ENCODE data around the gene IL23R.

DNA sequence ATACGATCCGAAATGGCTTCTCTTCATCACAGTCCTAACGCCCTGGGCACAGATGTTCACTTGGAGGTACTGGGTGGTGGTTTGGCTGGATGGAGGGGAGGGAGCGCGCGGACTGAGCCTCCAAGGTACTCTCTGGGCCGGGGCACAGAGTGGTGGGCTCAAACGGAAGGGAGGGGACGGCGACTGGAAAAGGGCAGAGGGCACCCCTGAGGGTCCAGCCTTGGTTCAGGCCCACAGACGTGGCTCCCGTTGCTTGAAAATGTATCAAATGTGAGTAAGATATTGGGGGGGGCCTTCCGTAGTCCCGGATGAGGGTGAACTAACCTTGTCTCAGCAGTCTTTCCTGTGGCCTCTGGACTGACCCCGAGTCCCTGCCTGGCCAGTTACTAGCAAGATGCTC, 141.9 kb downstream of the IL23R start:
- TF ChIP-seq, protein P1, sequence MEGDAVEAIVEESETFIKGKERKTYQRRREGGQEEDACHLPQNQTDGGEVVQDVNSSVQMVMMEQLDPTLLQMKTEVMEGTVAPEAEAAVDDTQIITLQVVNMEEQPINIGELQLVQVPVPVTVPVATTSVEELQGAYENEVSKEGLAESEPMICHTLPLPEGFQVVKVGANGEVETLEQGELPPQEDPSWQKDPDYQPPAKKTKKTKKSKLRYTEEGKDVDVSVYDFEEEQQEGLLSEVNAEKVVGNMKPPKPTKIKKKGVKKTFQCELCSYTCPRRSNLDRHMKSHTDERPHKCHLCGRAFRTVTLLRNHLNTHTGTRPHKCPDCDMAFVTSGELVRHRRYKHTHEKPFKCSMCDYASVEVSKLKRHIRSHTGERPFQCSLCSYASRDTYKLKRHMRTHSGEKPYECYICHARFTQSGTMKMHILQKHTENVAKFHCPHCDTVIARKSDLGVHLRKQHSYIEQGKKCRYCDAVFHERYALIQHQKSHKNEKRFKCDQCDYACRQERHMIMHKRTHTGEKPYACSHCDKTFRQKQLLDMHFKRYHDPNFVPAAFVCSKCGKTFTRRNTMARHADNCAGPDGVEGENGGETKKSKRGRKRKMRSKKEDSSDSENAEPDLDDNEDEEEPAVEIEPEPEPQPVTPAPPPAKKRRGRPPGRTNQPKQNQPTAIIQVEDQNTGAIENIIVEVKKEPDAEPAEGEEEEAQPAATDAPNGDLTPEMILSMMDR (IDR thresholded peaks at IDR 0.05) = no peak
- no peak for TF ChIP-seq POLR2A (IDR thresholded peaks at IDR 0.05)

Measured in adrenal gland (tissue), 5 donors.